Testis (tissue), 2 donors: ENCODE data around the gene PRSS12.

Experiments used
- CTCF ChIP-seq, 3 experiments: fragments of 450-650 bp in 2 of 3; fragments of 200-600 bp in 1 of 3; sonication (generic) in 1 of 3; IDR thresholded peaks; one replicate each; pipeline ENCODE4 v1.5.1; 2016 to 2019; ENCODE audit warnings: antibody characterized with exemption in 3 of 3, mild to moderate bottlenecking in 2 of 3, moderate library complexity in 1 of 3
- POLR2A ChIP-seq: fragments of 450-650 bp; IDR thresholded peaks from one replicate; pipeline ENCODE4 v1.6.1; 2017; ENCODE audit warnings: antibody characterized with exemption, mild to moderate bottlenecking, moderate library complexity

GRCh38 chr4:118273642-118274041 is 79.2 kb downstream of the PRSS12 start:
- TF ChIP-seq POLR2A (no peak), CTCF (IDR thresholded peaks at IDR 0.05) (no peak)
